Measurements from ENCODE around the gene TKFC.

The TKFC gene

DNA sequence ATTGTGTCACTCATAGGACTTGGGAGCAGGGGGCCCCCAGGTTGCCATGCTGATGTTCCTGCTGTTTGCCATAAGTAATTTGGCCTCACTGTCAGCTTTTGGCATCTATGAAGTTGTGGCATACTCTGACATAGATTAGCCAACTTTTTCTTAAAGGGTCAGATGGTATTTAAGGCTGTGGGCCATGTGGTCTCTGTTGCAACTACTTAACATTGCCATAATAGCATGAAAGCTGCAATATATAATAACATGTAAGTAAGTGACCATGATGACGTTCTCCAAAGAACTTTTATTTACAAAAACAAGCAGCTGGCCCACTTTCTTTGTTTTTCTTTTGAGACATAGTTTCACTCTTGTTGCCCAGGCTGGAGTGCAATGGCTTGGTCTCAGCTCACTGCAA lies 57.1 kb downstream of the TKFC start:
- DNase-seq: no peak
- in situ Hi-C loops (cut with HindIII; ENCODE audit: low pct_ligation_motif_present, low pct_unique_long_range_greater_than_20kb, low sequenced_read_pairs): no loop called here

DNA sequence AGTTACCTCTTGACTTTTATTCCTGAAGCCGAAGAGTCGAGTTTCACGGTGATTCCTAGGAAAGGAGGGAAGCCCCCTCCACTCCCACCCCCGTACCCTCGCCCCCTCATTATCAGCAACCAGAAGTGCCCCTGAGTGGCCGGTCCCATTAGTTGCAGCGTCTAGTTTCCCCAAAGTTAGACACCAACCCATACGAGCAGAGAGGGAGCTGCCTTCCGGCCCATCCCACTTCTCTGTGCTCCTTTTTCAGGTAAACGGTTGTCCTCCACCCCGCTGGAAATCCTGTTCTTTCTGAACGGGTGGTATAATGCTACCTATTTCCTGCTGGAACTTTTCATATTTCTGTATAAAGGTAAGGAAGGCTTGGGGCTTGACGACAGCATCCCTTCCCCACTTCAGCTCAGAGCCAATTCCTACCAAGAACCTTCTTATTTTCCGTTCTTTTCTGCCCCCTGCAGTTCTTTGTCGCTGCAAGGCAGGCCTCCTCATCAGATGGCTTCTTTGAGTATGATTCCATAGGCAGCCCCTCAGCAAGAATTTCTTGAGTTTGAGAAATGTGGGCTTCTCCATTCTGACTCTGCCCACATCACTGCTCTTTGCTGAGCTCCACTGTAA lies 60.1 kb downstream of the TKFC start:
- in situ Hi-C loops (cut with HindIII; ENCODE audit: low pct_ligation_motif_present, low pct_unique_long_range_greater_than_20kb, low sequenced_read_pairs): no loop called here
- DNase-seq: peak; percentile 30

Measured in ACHN (cell line).